Measurements from ENCODE around the gene PKNOX2.

PKNOX2 gene

GRCh38 chr11:125173556-125173955, 9.0 kb downstream of the PKNOX2 start:
- no peak for DNase-seq (ENCODE audit: low spot score)

GRCh38 chr11:125174057-125174456, 9.5 kb downstream of the PKNOX2 start:
- no peak for DNase-seq (ENCODE audit: low spot score)

- no peak for DNase-seq (ENCODE audit: low spot score)
These were observed 10.1 kb downstream of the PKNOX2 start for GRCh38 chr11:125174686-125175085.

- DNase-seq (ENCODE audit: low spot score): no peak
These were observed 10.6 kb downstream of the PKNOX2 start for GRCh38 chr11:125175166-125175565.

GRCh38 chr11:125175896-125176575, 11.5 kb downstream of the PKNOX2 start:
- no peak for DNase-seq (ENCODE audit: low spot score)

- DNase-seq (ENCODE audit: low spot score): no peak
These were observed 12.3 kb downstream of the PKNOX2 start for GRCh38 chr11:125176866-125177265.

GRCh38 chr11:125177543-125177942, 13.0 kb downstream of the PKNOX2 start:
- no peak for DNase-seq (ENCODE audit: low spot score)

- DNase-seq (ENCODE audit: low spot score): no peak
These were observed 14.8 kb downstream of the PKNOX2 start for GRCh38 chr11:125179346-125179745.

- no peak for DNase-seq (ENCODE audit: low spot score)
These were observed 15.3 kb downstream of the PKNOX2 start for GRCh38 chr11:125179895-125180294.

- DNase-seq (ENCODE audit: low spot score): no peak
These were observed 16.1 kb downstream of the PKNOX2 start for GRCh38 chr11:125180413-125181305.

GRCh38 chr11:125182573-125182972, 18.0 kb downstream of the PKNOX2 start:
- no peak for DNase-seq (ENCODE audit: low spot score)

- no peak for DNase-seq (ENCODE audit: low spot score)
These were observed 19.1 kb downstream of the PKNOX2 start for GRCh38 chr11:125183641-125184040.

GRCh38 chr11:125188021-125188420, 23.5 kb downstream of the PKNOX2 start:
- no peak for DNase-seq (ENCODE audit: low spot score)

- no peak for DNase-seq (ENCODE audit: low spot score)
These were observed 26.0 kb downstream of the PKNOX2 start for GRCh38 chr11:125190566-125190965.

- no peak for DNase-seq (ENCODE audit: low spot score)
These were observed 27.6 kb downstream of the PKNOX2 start for GRCh38 chr11:125192183-125192582.

GRCh38 chr11:125192717-125193415, 28.3 kb downstream of the PKNOX2 start:
- DNase-seq (ENCODE audit: low spot score): no peak

GRCh38 chr11:125193416-125193726, 28.8 kb downstream of the PKNOX2 start:
- no peak for DNase-seq (ENCODE audit: low spot score)

- DNase-seq (ENCODE audit: low spot score): no peak
These were observed 29.3 kb downstream of the PKNOX2 start for GRCh38 chr11:125193841-125194240.

GRCh38 chr11:125199915-125200314, 35.4 kb downstream of the PKNOX2 start:
- DNase-seq (ENCODE audit: low spot score): no peak

- no peak for DNase-seq (ENCODE audit: low spot score)
These were observed 35.9 kb downstream of the PKNOX2 start for GRCh38 chr11:125200441-125200840.

- DNase-seq (ENCODE audit: low spot score): no peak
These were observed 37.1 kb downstream of the PKNOX2 start for GRCh38 chr11:125201525-125202141.

- DNase-seq (ENCODE audit: low spot score): no peak
These were observed 37.9 kb downstream of the PKNOX2 start for GRCh38 chr11:125202362-125202880.

Measured in left forelimb (tissue), 1 donor.